Measurements from ENCODE around the gene COL4A2.

- TF ChIP-seq CTCF (IDR thresholded peaks at IDR 0.05 in 2 of 3, conservative IDR thresholded peaks at IDR 0.05 in 1 of 3; ENCODE audit: borderline replicate concordance in 1 of 3, insufficient read depth in 1 of 3, low read depth in 2 of 3, low read length in 2 of 3) (no peak), CEBPB (IDR thresholded peaks at IDR 0.05; ENCODE audit: low read depth) (no peak), POLR2A (IDR thresholded peaks at IDR 0.05; ENCODE audit: borderline replicate concordance, extremely low read depth, insufficient read depth, insufficient read length) (no peak), EGR1 (IDR thresholded peaks at IDR 0.05; ENCODE audit: low read depth) (no peak), REST (IDR thresholded peaks at IDR 0.05; ENCODE audit: low read depth) (no peak), SIN3A (IDR thresholded peaks at IDR 0.05; ENCODE audit: low read depth) (no peak), TCF7L2 (IDR thresholded peaks at IDR 0.05; ENCODE audit: borderline replicate concordance, extremely low read depth, insufficient read depth, insufficient read length) (no peak), EZH2 (IDR thresholded peaks at IDR 0.05) (no peak), RAD21 (IDR thresholded peaks at IDR 0.05; ENCODE audit: low read depth) (no peak), POLR2AphosphoS5 (IDR thresholded peaks at IDR 0.05; ENCODE audit: low read depth, low read length) (no peak), ZNF274 (IDR thresholded peaks at IDR 0.05; ENCODE audit: low read depth, low read length) (no peak)
Measured at GRCh38 chr13:110290153-110290552, 16.9 kb upstream of the COL4A2 start.
